ENCODE results near the gene KRTAP4-12. TPM values are rescaled to one million over a fixed set of nuclear protein-coding genes. Genes with fewer than 3 reads are reported as not detected.
"Not testable (repeated sequence)": the region's sequence is repeated elsewhere in the genome, so short reads cannot be mapped to it uniquely, and the experiment has no call there.

Gene KRTAP4-12
- total and polyA plus RNA-seq, 3 donors from 2014 or later: not detected

DNA sequence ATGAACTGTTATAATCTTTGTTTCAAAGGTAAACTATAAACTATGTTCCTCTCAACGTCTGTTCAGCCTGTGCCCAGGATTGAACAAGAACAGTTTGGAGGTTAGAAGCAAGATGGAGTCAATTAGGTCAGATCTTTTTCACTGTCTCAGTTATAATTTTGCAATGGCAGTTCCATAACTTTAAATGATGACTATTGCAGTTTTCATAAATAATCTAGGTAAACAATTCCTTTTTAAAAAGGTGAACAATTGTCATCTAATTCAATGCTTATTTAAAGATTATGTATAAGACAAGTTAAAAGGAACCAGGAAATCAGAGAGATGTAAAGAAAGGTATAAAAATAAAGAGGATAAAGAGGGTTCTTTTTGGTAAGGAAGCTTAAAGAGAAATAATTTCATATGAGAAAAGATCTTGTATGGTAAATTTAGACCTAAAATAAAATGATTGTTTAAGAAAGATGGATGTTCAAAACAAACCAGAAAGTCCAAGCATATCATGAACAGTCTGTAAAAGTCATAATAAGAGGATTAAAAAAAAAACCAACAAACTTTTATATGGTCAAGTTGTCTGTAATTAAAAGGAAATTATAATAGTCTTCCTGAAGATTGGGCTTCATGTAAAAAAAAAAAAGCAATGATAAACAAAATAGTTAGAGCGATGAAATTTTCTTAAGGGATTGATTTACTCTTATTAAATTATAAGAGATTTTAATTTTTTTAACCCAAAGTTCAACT is 12.7 kb downstream of the KRTAP4-12 start:
- DNase-seq: no peak
- H3K27ac ChIP-seq: no peak overlapping the region
- H3K27me3 ChIP-seq: no peaks in the 10 kb centered on the region
- intact Hi-C loops (cut with DNase I; ENCODE audit: low total_unique reads): no loop called here
- H3K4me3 ChIP-seq: no peak overlapping the region
- no peaks in the 10 kb centered on the region for H3K9me3 ChIP-seq
- no peaks in the 10 kb centered on the region for H3K4me1 ChIP-seq
- no peaks in the 10 kb centered on the region for H3K36me3 ChIP-seq (ENCODE audit: low read depth, missing control alignments)
- WGBS, 2 donors: 78 to 85% methylated on average over 2 of the region's 2 CpGs
- TF ChIP-seq POLR2A (IDR thresholded peaks at IDR 0.05): no peak
- TF ChIP-seq, protein P1, sequence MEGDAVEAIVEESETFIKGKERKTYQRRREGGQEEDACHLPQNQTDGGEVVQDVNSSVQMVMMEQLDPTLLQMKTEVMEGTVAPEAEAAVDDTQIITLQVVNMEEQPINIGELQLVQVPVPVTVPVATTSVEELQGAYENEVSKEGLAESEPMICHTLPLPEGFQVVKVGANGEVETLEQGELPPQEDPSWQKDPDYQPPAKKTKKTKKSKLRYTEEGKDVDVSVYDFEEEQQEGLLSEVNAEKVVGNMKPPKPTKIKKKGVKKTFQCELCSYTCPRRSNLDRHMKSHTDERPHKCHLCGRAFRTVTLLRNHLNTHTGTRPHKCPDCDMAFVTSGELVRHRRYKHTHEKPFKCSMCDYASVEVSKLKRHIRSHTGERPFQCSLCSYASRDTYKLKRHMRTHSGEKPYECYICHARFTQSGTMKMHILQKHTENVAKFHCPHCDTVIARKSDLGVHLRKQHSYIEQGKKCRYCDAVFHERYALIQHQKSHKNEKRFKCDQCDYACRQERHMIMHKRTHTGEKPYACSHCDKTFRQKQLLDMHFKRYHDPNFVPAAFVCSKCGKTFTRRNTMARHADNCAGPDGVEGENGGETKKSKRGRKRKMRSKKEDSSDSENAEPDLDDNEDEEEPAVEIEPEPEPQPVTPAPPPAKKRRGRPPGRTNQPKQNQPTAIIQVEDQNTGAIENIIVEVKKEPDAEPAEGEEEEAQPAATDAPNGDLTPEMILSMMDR (IDR thresholded peaks at IDR 0.05): no peak

DNA sequence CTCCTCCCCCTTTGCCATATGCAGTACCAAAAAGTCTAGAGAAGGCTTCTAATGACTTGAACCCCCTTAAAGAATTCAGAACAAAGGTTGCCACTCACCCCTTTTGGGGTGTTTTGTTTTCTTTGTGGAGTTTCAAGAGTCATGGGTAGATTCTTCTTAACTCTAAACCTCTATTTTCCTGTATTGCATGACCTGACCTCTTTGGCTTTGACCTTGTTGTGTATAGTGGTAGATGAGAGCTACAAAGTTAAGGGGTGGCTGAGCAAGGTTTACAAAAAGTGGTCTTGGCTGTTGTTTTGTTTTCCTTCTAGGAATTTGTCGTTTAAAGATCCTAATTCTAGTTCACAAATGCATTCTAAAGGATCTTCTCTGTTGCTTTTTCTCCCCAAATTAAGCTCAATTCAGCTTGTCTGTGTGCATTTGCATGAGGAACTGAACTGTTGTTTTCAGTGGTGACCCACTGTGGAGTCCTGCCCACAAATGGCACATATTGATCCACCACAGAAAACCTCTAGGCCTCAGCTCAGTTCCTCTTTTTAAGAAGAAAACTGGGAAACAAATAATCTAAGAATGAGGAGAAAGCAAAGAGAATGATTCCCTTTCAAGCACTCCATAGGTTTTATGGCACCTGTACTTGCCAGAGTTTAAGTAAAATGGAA is 15.1 kb downstream of the KRTAP4-12 start:
- DNase-seq; intact Hi-C loops (cut with DNase I; ENCODE audit: low total_unique reads); H3K4me3 ChIP-seq; H3K27ac ChIP-seq; H3K4me1 ChIP-seq; H3K36me3 ChIP-seq (ENCODE audit: low read depth, missing control alignments); H3K9me3 ChIP-seq; H3K27me3 ChIP-seq: not testable (repeated sequence)
- WGBS, 2 donors: 4 to 48% methylated on average over 1 of the region's 1 CpG

DNA sequence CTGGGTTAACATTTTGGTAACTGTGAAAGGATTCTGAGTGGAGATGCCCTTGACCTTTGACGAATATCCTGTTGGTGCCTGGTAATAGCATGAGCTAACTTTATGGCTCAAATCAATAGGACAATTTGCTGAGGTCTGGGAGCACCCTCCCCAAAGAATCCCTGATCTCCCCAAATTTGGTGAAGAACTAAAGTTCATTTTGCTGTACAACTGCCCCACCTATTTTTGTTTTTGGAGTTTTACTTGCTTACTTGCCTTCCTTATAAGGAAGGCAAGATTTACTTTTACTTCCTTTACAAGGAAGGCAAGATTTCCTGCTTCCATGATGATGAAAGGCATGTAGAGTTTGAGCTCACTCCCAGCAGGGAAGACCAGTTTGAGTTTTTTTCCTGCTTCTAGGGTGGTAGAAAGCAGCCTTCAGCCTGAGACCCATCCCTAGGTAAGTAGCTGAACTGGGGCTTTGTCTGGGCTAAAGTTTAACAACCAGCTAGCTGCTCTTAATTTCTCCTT is 16.0 kb downstream of the KRTAP4-12 start:
- TF ChIP-seq, protein P1 (IDR thresholded peaks at IDR 0.05): no peak
- TF ChIP-seq POLR2A (IDR thresholded peaks at IDR 0.05): no peak
- Histone ChIP-seq H3K36me3 (ENCODE audit: low read depth, missing control alignments) (no peaks in the 10 kb centered on the region), H3K9me3 (no peaks in the 10 kb centered on the region), H3K4me1 (no peaks in the 10 kb centered on the region), H3K4me3 (no peak overlapping the region), H3K27me3 (no peaks in the 10 kb centered on the region), H3K27ac (no peak overlapping the region)
- WGBS, 2 donors: 50 to 68% methylated on average over 1 of the region's 1 CpG
- no peak for DNase-seq
- intact Hi-C loops (cut with DNase I; ENCODE audit: low total_unique reads): no loop called here

DNA sequence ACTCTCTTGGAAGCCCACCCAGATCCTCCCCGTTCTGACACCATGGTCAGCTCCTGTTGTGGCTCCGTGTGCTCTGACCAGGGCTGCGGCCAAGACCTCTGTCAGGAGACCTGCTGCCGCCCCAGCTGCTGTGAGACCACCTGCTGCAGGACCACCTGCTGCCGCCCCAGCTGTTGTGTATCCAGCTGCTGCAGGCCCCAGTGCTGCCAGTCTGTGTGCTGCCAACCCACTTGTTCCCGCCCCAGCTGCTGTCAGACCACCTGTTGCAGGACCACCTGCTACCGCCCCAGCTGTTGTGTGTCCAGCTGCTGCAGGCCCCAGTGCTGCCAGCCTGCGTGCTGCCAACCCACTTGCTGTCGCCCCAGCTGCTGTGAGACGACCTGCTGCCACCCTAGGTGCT is 18.6 kb downstream of the KRTAP4-12 start, which contains the start of gene KRTAP4-9:
Gene KRTAP4-9, plus strand, starts transcription at position 43 of the 400 bp plus-strand sequence. Its CDS starts 0 bp downstream, at position 43.
- H3K36me3 ChIP-seq (ENCODE audit: low read depth, missing control alignments); H3K9me3 ChIP-seq; H3K4me3 ChIP-seq; H3K27ac ChIP-seq; DNase-seq; intact Hi-C loops (cut with DNase I; ENCODE audit: low total_unique reads); H3K4me1 ChIP-seq; H3K27me3 ChIP-seq: not testable (repeated sequence)
- WGBS, 2 donors: 60 to 63% methylated on average over 2 to 4 of the region's 10 CpGs

DNA sequence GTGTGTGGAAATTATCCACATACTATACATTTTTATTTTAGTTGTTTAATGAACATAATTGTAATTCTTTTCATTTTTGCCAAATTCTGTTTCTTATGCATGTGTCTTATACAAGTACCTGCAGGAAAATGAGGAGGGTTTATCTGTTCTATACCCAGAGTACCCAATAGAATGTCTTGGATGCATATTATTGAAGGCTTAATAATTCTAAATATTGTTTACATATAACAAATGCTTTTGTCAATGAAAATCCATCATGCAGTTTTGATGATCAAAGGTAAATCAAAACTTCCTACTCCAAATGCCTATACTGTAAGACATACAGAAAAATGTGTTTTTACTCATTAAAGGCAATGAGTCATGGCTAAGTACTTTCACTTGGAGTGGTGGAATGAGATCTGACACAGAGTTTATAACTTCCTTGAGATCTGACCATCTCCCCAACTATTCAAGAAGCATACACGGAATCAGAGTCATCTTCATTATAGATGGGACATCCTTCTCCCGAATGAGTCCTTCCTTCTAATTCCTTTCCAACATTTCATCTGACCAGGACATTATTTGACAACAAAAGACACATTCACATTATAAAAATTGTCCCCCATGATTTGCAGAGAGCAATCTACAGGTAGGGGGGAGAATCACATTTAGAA is 19.5 kb downstream of the KRTAP4-12 start:
- H3K9me3 ChIP-seq; H3K27me3 ChIP-seq; intact Hi-C loops (cut with DNase I; ENCODE audit: low total_unique reads); H3K36me3 ChIP-seq (ENCODE audit: low read depth, missing control alignments); H3K4me3 ChIP-seq; H3K27ac ChIP-seq; H3K4me1 ChIP-seq; DNase-seq: not testable (repeated sequence)
- WGBS, 2 donors: 90 to 93% methylated on average over 2 of the region's 2 CpGs

DNA sequence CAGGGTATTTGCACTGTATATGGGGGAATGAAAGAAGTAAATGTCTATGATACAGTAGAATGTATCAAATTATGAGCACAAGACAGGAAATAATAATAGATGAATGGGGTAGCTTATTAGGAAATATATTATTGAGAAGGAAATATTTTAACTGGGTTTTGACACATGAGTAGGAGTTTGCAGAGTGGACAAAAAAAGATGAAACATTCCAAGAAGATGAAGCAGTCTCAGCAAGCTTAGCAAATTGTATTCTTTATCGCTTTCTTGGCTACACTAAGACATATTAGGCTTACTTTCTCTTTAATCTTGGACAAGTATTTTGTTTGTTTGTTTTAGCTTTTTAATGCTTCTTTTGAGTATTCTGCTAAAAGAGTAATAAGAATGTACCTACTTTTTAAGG is 20.1 kb downstream of the KRTAP4-12 start:
- Histone ChIP-seq H3K4me3 (no peak overlapping the region), H3K27me3 (no peaks in the 10 kb centered on the region), H3K4me1 (no peaks in the 10 kb centered on the region), H3K27ac (no peak overlapping the region), H3K36me3 (ENCODE audit: low read depth, missing control alignments) (no peaks in the 10 kb centered on the region), H3K9me3 (no peaks in the 10 kb centered on the region)
- no peak for TF ChIP-seq POLR2A (IDR thresholded peaks at IDR 0.05)
- TF ChIP-seq, protein P1 (IDR thresholded peaks at IDR 0.05): no peak
- no peak for DNase-seq
- intact Hi-C loops (cut with DNase I; ENCODE audit: low total_unique reads): no loop called here
- 64 to 77% methylated on average over 1 of the region's 1 CpG for WGBS, 2 donors

All from testis (tissue), 3 donors.